PC-9 (cell line): ENCODE measurements around the gene SAMD10. TPM values are rescaled to one million over a fixed set of nuclear protein-coding genes. Genes with fewer than 3 reads are reported as not detected.

Experiments
- BruUV-seq: library from RNA; stranded (reverse); fragments of 400-500 nt; replicated peaks from 2 replicates; lab custom pipeline; 2021; lab: Mats Ljungman, UMichigan
- CTCF ChIA-PET: fragments of 300-600 bp; sonication (Branson Sonifier 250); formaldehyde crosslinking; loops from one replicate; lab custom pipeline; 2022; ENCODE audit warnings: antibody characterized with exemption; lab: Charles Lee
- POLR2A ChIA-PET: fragments of 300-600 bp; sonication (Branson Sonifier 250); formaldehyde crosslinking; loops from one replicate; lab custom pipeline; 2022; ENCODE audit warnings: antibody characterized with exemption; ENCODE audit not compliant: unreplicated experiment; lab: Charles Lee
- DNase-seq, 2 experiments: peaks; one replicate each; pipeline versions ENCODE4 v3.0.0 to v3.0.0-alpha.2; 2015 to 2022; ENCODE audit warnings: mixed read lengths in 1 of 2
- H2AFZ ChIP-seq: fragments of 200-600 bp; sonication (generic); 2 replicates; pipeline ENCODE4 v1.8.1; 2017; ENCODE audit warnings: antibody characterized with exemption
- H3F3A ChIP-seq: fragments of 200-600 bp; sonication (generic); 2 replicates; pipeline ENCODE4 v1.8.1; 2017; ENCODE audit warnings: antibody characterized with exemption, mild to moderate bottlenecking, low read depth; ENCODE audit not compliant: insufficient read depth
- H3K27ac ChIP-seq: fragments of 200-600 bp; sonication (generic); 2 replicates; pipeline ENCODE4 v1.6.1; 2016; ENCODE audit warnings: mixed run types
- H3K27me3 ChIP-seq: fragments of 200-600 bp; sonication (generic); 2 replicates; pipeline ENCODE4 v1.6.1; 2016; ENCODE audit warnings: low read depth, mixed run types; ENCODE audit not compliant: insufficient read depth
- H3K36me3 ChIP-seq: fragments of 200-600 bp; sonication (generic); 2 replicates; pipeline ENCODE4 v1.6.1; 2016; ENCODE audit warnings: low read depth, mixed run types
- H3K4me1 ChIP-seq: fragments of 200-600 bp; sonication (generic); replicated peaks from 2 replicates; pipeline ENCODE4 v1.6.1; 2016; ENCODE audit warnings: mixed run types; ENCODE audit not compliant: insufficient read depth
- H3K4me2 ChIP-seq: fragments of 200-600 bp; sonication (generic); 2 replicates; pipeline ENCODE4 v1.6.1; 2017; ENCODE audit warnings: mixed run types
- H3K4me3 ChIP-seq: fragments of 200-600 bp; sonication (generic); 2 replicates; pipeline ENCODE4 v1.6.1; 2016; ENCODE audit warnings: mixed run types
- H3K79me2 ChIP-seq: fragments of 200-600 bp; sonication (generic); 2 replicates; pipeline ENCODE4 v1.6.1; 2017; ENCODE audit warnings: low read depth, mixed run types
- H3K9me2 ChIP-seq: fragments of 200-600 bp; sonication (generic); 2 replicates; pipeline ENCODE4 v1.8.1; 2017; ENCODE audit warnings: mild to moderate bottlenecking; ENCODE audit not compliant: insufficient read depth
- H3K9me3 ChIP-seq: fragments of 200-600 bp; sonication (generic); 2 replicates; pipeline ENCODE4 v1.8.1; 2016; ENCODE audit warnings: low read depth; ENCODE audit not compliant: insufficient read depth
- H4K20me1 ChIP-seq: fragments of 200-600 bp; sonication (generic); 2 replicates; pipeline ENCODE4 v1.8.1; 2017; ENCODE audit not compliant: insufficient read depth
- CTCF ChIP-seq: fragments of 200-600 bp; sonication (generic); conservative IDR thresholded peaks from 2 replicates; pipeline ENCODE4 v1.6.1; 2017; ENCODE audit warnings: mixed run types, antibody characterized with exemption, mild to moderate bottlenecking, moderate library complexity
- EZH2 ChIP-seq: fragments of 200-600 bp; sonication (generic); IDR thresholded peaks from 2 replicates; pipeline ENCODE4 v1.8.0; 2017; ENCODE audit warnings: antibody characterized with exemption, low read depth
- intact Hi-C: fragments of 100-400 bp; cut with micrococcal nuclease; formaldehyde crosslinking; loops from one replicate; pipeline ENCODE4 v1.10.0; 2022; ENCODE audit not compliant: unreplicated experiment
- microRNA-seq: library from miRNA; unstranded; fragments of <30 nt; microRNA quantifications from one replicate; pipeline ENCODE4 v1.2.0, GENCODE V29; 2021; ENCODE audit warnings: borderline number of aligned reads, borderline replicate concordance
- total RNA-seq: library from RNA; stranded (reverse); gene quantifications from 2 replicates; pipeline ENCODE4 v1.2.3, GENCODE V29; 2021

The SAMD10 gene
- total RNA-seq, 1 experiment from 2014 or later = 18.7 TPM

- Histone ChIP-seq H3K9me3 (no peaks in the 10 kb centered on the region), H3K36me3 (peaks cover 22% of the 10 kb centered on the region), H3K79me2 (peaks cover 20% of the 10 kb centered on the region; the same call in 1 of the 2 replicates), H3F3A (peaks cover 6% of the 10 kb centered on the region), H3K4me1 (no peaks in the 10 kb centered on the region), H2AFZ (no peak overlapping the region), H3K9me2 (no peaks in the 10 kb centered on the region), H3K27me3 (no peaks in the 10 kb centered on the region), H3K4me2 (no peak overlapping the region), H3K4me3 (no peak overlapping the region), H3K27ac (no peak overlapping the region), H4K20me1 (peaks cover 32% of the 10 kb centered on the region)
- CTCF ChIA-PET = no interaction called here
- POLR2A ChIA-PET = no interaction called here
- no TSS peak for BruUV-seq
- DNase-seq = no peak
- no peak for TF ChIP-seq CTCF
- TF ChIP-seq EZH2 = no peak
- intact Hi-C loops = no loop called here
These were observed 53.1 kb downstream of the SAMD10 start for GRCh38 chr20:63926298-63926697.

GRCh38 chr20:63924241-63924640 is 55.2 kb downstream of the SAMD10 start:
- H3K27ac ChIP-seq = no peak overlapping the region
- TF ChIP-seq EZH2 = no peak
- no peak for TF ChIP-seq CTCF
- DNase-seq = no peak
- H3K9me2 ChIP-seq = no peaks in the 10 kb centered on the region
- no peaks in the 10 kb centered on the region for H3K27me3 ChIP-seq
- no peak overlapping the region for H3K4me3 ChIP-seq
- peaks cover 17% of the 10 kb centered on the region for H3K36me3 ChIP-seq
- intact Hi-C loops = no loop called here
- ChIA-PET CTCF (no interaction called here), POLR2A (no interaction called here)
- H3K79me2 ChIP-seq = peaks cover 20% of the 10 kb centered on the region; the same call in 1 of the 2 replicates
- peaks cover 34% of the 10 kb centered on the region for H4K20me1 ChIP-seq
- no peaks in the 10 kb centered on the region for H3K4me1 ChIP-seq
- no peak overlapping the region for H2AFZ ChIP-seq
- H3K4me2 ChIP-seq = no peak overlapping the region
- peaks cover 6% of the 10 kb centered on the region; the same call in 1 of the 2 replicates for H3F3A ChIP-seq
- H3K9me3 ChIP-seq = no peaks in the 10 kb centered on the region
- no TSS peak for BruUV-seq

Small RNAs within 50 kb of the gene (microRNA-seq; reads per million reads assigned to microRNA genes)
- gene MIR1914 (2.7 reads per million), gene MIR647 (not detected)

Other genes with a start within 250 kb of the SAMD10 start
- gene LIME1, start 243.0 kb downstream of the SAMD10 start, total RNA-seq = 18.7 and 24.8 TPM in 2 replicates
- 167 and 233 TPM in 2 replicates for gene SLC2A4RG, start 239.9 kb downstream of the SAMD10 start, total RNA-seq
- gene ZBTB46, start 148.4 kb downstream of the SAMD10 start, total RNA-seq = 3.6 and 4.9 TPM in 2 replicates
- gene ABHD16B, start 118.1 kb downstream of the SAMD10 start, total RNA-seq = not detected in 2 replicates
- gene TPD52L2, start 114.4 kb downstream of the SAMD10 start, total RNA-seq = 149 and 158 TPM in 2 replicates
- gene DNAJC5, start 84.5 kb downstream of the SAMD10 start, total RNA-seq = 47.0 and 48.1 TPM in 2 replicates
- gene UCKL1, start 23.2 kb downstream of the SAMD10 start, total RNA-seq = 51.7 and 55.1 TPM in 2 replicates
- gene ZNF512B, start 9.7 kb downstream of the SAMD10 start, total RNA-seq = 24.3 and 28.1 TPM in 2 replicates
- 103 and 111 TPM in 2 replicates for gene PRPF6, start 1.5 kb upstream of the SAMD10 start, total RNA-seq
- 3.8 and 6.4 TPM in 2 replicates for gene C20orf204, start 56.5 kb upstream of the SAMD10 start, total RNA-seq
- gene SOX18, start 70.0 kb upstream of the SAMD10 start, total RNA-seq = 0.83 TPM in 1 of 2 replicates, not detected in the other
- 100 and 156 TPM in 2 replicates for gene TCEA2, start 83.6 kb upstream of the SAMD10 start, total RNA-seq
- 33.3 and 39.2 TPM in 2 replicates for gene RGS19, start 99.9 kb upstream of the SAMD10 start, total RNA-seq
- gene OPRL1, start 100.4 kb upstream of the SAMD10 start, total RNA-seq = 1.5 and 2.7 TPM in 2 replicates
- not detected in 2 replicates for gene LKAAEAR1, start 104.8 kb upstream of the SAMD10 start, total RNA-seq
- gene NPBWR2, start 127.9 kb upstream of the SAMD10 start, total RNA-seq = not detected in 2 replicates
- gene MYT1, start 184.8 kb upstream of the SAMD10 start, total RNA-seq = 0.18 TPM in 1 of 2 replicates, not detected in the other